Adrenal gland (tissue), 12 donors: Measurements from ENCODE around the gene CYP11A1. TPM values are rescaled to one million over a fixed set of nuclear protein-coding genes. Genes with fewer than 3 reads are reported as not detected.

Source experiments
- DNase-seq, 7 donors: peaks; one replicate each; pipeline ENCODE4 v3.0.0-alpha.2; 2019 to 2020
- H3K27ac ChIP-seq, 5 donors: fragments of 200-600 bp; sonication (generic) in 4 of 5; 1 replicate in 3 of 5; 2 replicates in 2 of 5; pipeline versions ENCODE4 v1.5.1 to v1.8.0; 2016 to 2020; ENCODE audit warnings: mild to moderate bottlenecking in 1 of 5
- H3K27me3 ChIP-seq: fragments of 200-600 bp; 2 replicates; pipeline ENCODE4 v1.8.0; 2021
- H3K36me3 ChIP-seq, 2 donors: fragments of 200-600 bp; replicated peaks in 1 of 2; 1 replicate in 1 of 2; 2 replicates in 1 of 2; pipeline versions ENCODE4 v1.5.1 to v1.8.0; 2018 to 2022
- H3K4me1 ChIP-seq, 2 donors: fragments of 200-600 bp; replicated peaks in 1 of 2; 1 replicate in 1 of 2; 2 replicates in 1 of 2; pipeline versions ENCODE4 v1.5.1 to v1.8.0; 2018 to 2021
- H3K4me3 ChIP-seq, 4 donors: fragments of 200-600 bp; sonication (generic) in 3 of 4; one replicate each; pipeline ENCODE4 v1.5.1; 2016 to 2018
- H3K9me3 ChIP-seq, 3 donors: fragments of 200-600 bp; sonication (generic) in 1 of 3; replicated peaks in 1 of 3; 1 replicate in 2 of 3; 2 replicates in 1 of 3; pipeline versions ENCODE4 v1.5.1 to v1.8.0; 2016 to 2021
- CTCF ChIP-seq, 6 experiments: fragments of 450-650 bp in 4 of 6; fragments of 200-600 bp in 2 of 6; sonication (generic) in 1 of 6; IDR thresholded peaks; 1 replicate in 5 of 6; 2 replicates in 1 of 6; pipeline versions ENCODE4 v1.5.1 to v1.8.0; 2016 to 2021; ENCODE audit warnings: antibody characterized with exemption in 6 of 6, mild to moderate bottlenecking in 2 of 6, moderate library complexity in 1 of 6
- POLR2A ChIP-seq, 2 donors: fragments of 450-650 bp; IDR thresholded peaks; one replicate each; pipeline ENCODE4 v1.6.1; 2017; ENCODE audit warnings: antibody characterized with exemption in 2 of 2, mild to moderate bottlenecking in 2 of 2, moderate library complexity in 1 of 2
- WGBS, 4 donors: extraction: QIAGEN DNeasy Blood & Tissue Kit in 2 of 4; methylation state at CpG; one replicate each; pipeline versions ENCODE4 v1.1.5 to v1.1.7; 2013 to 2017; 5-methylcytosine and 5-hydroxymethylcytosine counted together
- intact Hi-C, 2 donors: fragments of 100-400 bp; cut with DNase I; formaldehyde crosslinking; loops; one replicate each; pipeline versions ENCODE4 v1.14.1 to v1.15.0; 2022 to 2023
- polyA plus RNA-seq, 3 donors: library from polyadenylated mRNA; stranded (reverse); fragments of 200-250 nt in 2 of 3; fragments of 350-450 nt in 1 of 3; fragmentation: Illumina TruSeq in 1 of 3; extraction: RNeasy Lipid Tissue Mini Kit (QIAGEN cat#74804) in 1 of 3; gene quantifications; one replicate each; pipeline ENCODE4 v1.2.3, GENCODE V29; 2013 to 2014
- total RNA-seq, 9 donors: library from RNA; depleted of rRNA in 4 of 9; stranded (reverse); fragments of >200 nt in 4 of 9; fragments of 120-200 nt in 1 of 9; fragmentation: NEBNext Ultra II Directional in 1 of 9; extraction: Animal tissue kit (Norgen Biotek cat#: 25700) in 1 of 9; gene quantifications; one replicate each; pipeline versions ENCODE4 v1.1.0 to v1.2.4, GENCODE V29; 2013 to 2023
- donor health status: healthy with polysubstance abuse.
- donor health status: Bipolar disorder and iron deficiency.
- donor health status: DM: yes; HTN: yes; CAD: no.
- donor health status: DM: no; HTN: no; CAD: no.
- donor health status: DM: no; HTN: no; CAD: no.
- donor health status: DM: yes; HTN: yes; CAD: no.

The CYP11A1 gene
- total and polyA plus RNA-seq, 12 donors: 233 to 5,219 (median 1,366) TPM

- H3K27ac ChIP-seq: no peak overlapping the region
- no peaks in the 10 kb centered on the region for H3K27me3 ChIP-seq
- no peaks in the 10 kb centered on the region for H3K9me3 ChIP-seq
- H3K4me1 ChIP-seq: no peaks in the 10 kb centered on the region
- H3K36me3 ChIP-seq: no peaks in the 10 kb centered on the region
- 88 to 93% (median 90%) methylated on average over 3 of the region's 3 CpGs for WGBS, 4 donors
- no peak for DNase-seq
- TF ChIP-seq CTCF (IDR thresholded peaks at IDR 0.05): no peak
- no peak for TF ChIP-seq POLR2A (IDR thresholded peaks at IDR 0.05)
- no peak overlapping the region for H3K4me3 ChIP-seq
- intact Hi-C loops: no loop called here
Measured at GRCh38 chr15:74399100-74399499, 31.7 kb upstream of the CYP11A1 start.

GRCh38 chr15:74398183-74398582 is 30.7 kb upstream of the CYP11A1 start:
- Histone ChIP-seq H3K27me3 (no peaks in the 10 kb centered on the region), H3K27ac (no peak overlapping the region), H3K4me3 (no peak overlapping the region), H3K9me3 (no peaks in the 10 kb centered on the region), H3K36me3 (no peaks in the 10 kb centered on the region), H3K4me1 (no peaks in the 10 kb centered on the region)
- TF ChIP-seq CTCF (IDR thresholded peaks at IDR 0.05): no peak
- no peak for DNase-seq
- intact Hi-C loops: no loop called here
- 82 to 100% (median 88%) methylated on average over 5 of the region's 5 CpGs for WGBS, 4 donors

- no peak for DNase-seq
- Histone ChIP-seq H3K9me3 (no peaks in the 10 kb centered on the region), H3K4me1 (no peaks in the 10 kb centered on the region), H3K36me3 (no peaks in the 10 kb centered on the region), H3K4me3 (no peak overlapping the region), H3K27ac (no peak overlapping the region), H3K27me3 (no peaks in the 10 kb centered on the region)
- WGBS, 4 donors: 78 to 93% (median 87%) methylated on average over 3 to 6 of the region's 6 CpGs
- TF ChIP-seq CTCF (IDR thresholded peaks at IDR 0.05): no peak
- TF ChIP-seq POLR2A (IDR thresholded peaks at IDR 0.05): no peak
- intact Hi-C loops: no loop called here
Measured at GRCh38 chr15:74397239-74398068, 30.0 kb upstream of the CYP11A1 start.

GRCh38 chr15:74396445-74397238 is 29.2 kb upstream of the CYP11A1 start:
- Histone ChIP-seq H3K36me3 (no peaks in the 10 kb centered on the region), H3K27me3 (no peaks in the 10 kb centered on the region)
- no peak for TF ChIP-seq CTCF (IDR thresholded peaks at IDR 0.05)
- no peak for TF ChIP-seq POLR2A (IDR thresholded peaks at IDR 0.05)

More at GRCh38 chr15:74396445-74397238, 29.2 kb upstream of the CYP11A1 start:
- 74 to 89% (median 77%) methylated on average over 9 of the region's 9 CpGs; no CpG with 5 or more reads in 1 of the 4 donors for whole genome bisulfite sequencing, 4 donors
- no peak overlapping the region for H3K4me3 ChIP-seq
- H3K9me3 ChIP-seq: no peaks in the 10 kb centered on the region
- DNase-seq: no peak
- no peaks in the 10 kb centered on the region for H3K4me1 ChIP-seq
- intact Hi-C loops: no loop called here
- H3K27ac ChIP-seq: no peak overlapping the region
